GM19035 (cell line): ENCODE results near the gene ACSS3.

ENCODE experiments used
- ATAC-seq: cut with Tn5 transposase; IDR thresholded peaks from one replicate; pipeline ENCODE4 v1.9.1; 2021; ENCODE audit not compliant: unreplicated experiment

Gene ACSS3

GRCh38 chr12:81294325-81295190 lies 216.7 kb downstream of the ACSS3 start:
- no peak for ATAC-seq

- no peak for ATAC-seq
Measured at GRCh38 chr12:81295251-81295650, 217.4 kb downstream of the ACSS3 start.

- no peak for ATAC-seq
Measured at GRCh38 chr12:81296556-81297305, 218.9 kb downstream of the ACSS3 start.

- ATAC-seq: no peak
Measured at GRCh38 chr12:81297601-81298000, 219.7 kb downstream of the ACSS3 start.

- no peak for ATAC-seq
Measured at GRCh38 chr12:81300454-81300853, 222.6 kb downstream of the ACSS3 start.

- no peak for ATAC-seq
Measured at GRCh38 chr12:81303935-81304334, 226.1 kb downstream of the ACSS3 start.
